ENCODE data around the gene FRMD4A. TPM values are rescaled to one million over a fixed set of nuclear protein-coding genes. Genes with fewer than 3 reads are reported as not detected.

The FRMD4A gene
- total and polyA plus RNA-seq, 2 experiments from 2014 or later = 5.4 to 10.3 TPM

- DNase-seq (ENCODE audit: low spot score) = no peak
- Histone ChIP-seq H3K27ac (no peak overlapping the region), H3K4me1 (ENCODE audit: insufficient read depth) (no peaks in the 10 kb centered on the region), H3K27me3 (no peaks in the 10 kb centered on the region), H2AFZ (no peak overlapping the region), H3K9me2 (replicated peaks; ENCODE audit: insufficient read depth) (no peaks in the 10 kb centered on the region), H4K20me1 (ENCODE audit: insufficient read depth, poor library complexity, severe bottlenecking) (no peaks in the 10 kb centered on the region), H3K9me3 (ENCODE audit: low read depth) (no peaks in the 10 kb centered on the region), H3K79me2 (no peaks in the 10 kb centered on the region), H3K36me3 (replicated peaks; ENCODE audit: insufficient read depth, low read depth) (no peaks in the 10 kb centered on the region), H3K4me3 (no peak overlapping the region), H3K4me2 (no peak overlapping the region)
- TF ChIP-seq CTCF (IDR thresholded peaks at IDR 0.05; ENCODE audit: poor library complexity) (no peak), EZH2phosphoT487 (IDR thresholded peaks at IDR 0.05; ENCODE audit: low read depth, severe bottlenecking, unreplicated experiment) (no peak), EZH2 (IDR thresholded peaks at IDR 0.05; ENCODE audit: borderline replicate concordance) (no peak)
- WGBS (ENCODE audit: low lambda C conversion rate, missing lambda C conversion rate) = 64% methylated on average over 8 of the region's 8 CpGs
Measured at GRCh38 chr10:13938950-13939349, 391.8 kb downstream of the FRMD4A start.

- Histone ChIP-seq H3K27me3 (peaks cover 2% of the 10 kb centered on the region), H2AFZ (no peak overlapping the region), H3K27ac (no peak overlapping the region), H3K79me2 (no peaks in the 10 kb centered on the region), H3K4me2 (no peak overlapping the region), H3K9me3 (ENCODE audit: low read depth) (no peaks in the 10 kb centered on the region), H3K9me2 (replicated peaks; ENCODE audit: insufficient read depth) (no peaks in the 10 kb centered on the region), H3K4me1 (ENCODE audit: insufficient read depth) (no peaks in the 10 kb centered on the region), H3K36me3 (replicated peaks; ENCODE audit: insufficient read depth, low read depth) (no peaks in the 10 kb centered on the region), H3K4me3 (no peak overlapping the region), H4K20me1 (ENCODE audit: insufficient read depth, poor library complexity, severe bottlenecking) (no peaks in the 10 kb centered on the region)
- DNase-seq (ENCODE audit: low spot score) = no peak
- 74% methylated on average over 2 of the region's 2 CpGs for WGBS (ENCODE audit: low lambda C conversion rate, missing lambda C conversion rate)
- no peak for TF ChIP-seq CTCF (IDR thresholded peaks at IDR 0.05; ENCODE audit: poor library complexity)
- TF ChIP-seq EZH2 (IDR thresholded peaks at IDR 0.05; ENCODE audit: borderline replicate concordance) = no peak
- TF ChIP-seq EZH2phosphoT487 (IDR thresholded peaks at IDR 0.05; ENCODE audit: low read depth, severe bottlenecking, unreplicated experiment) = no peak
Measured at GRCh38 chr10:13936826-13937225, 393.9 kb downstream of the FRMD4A start.

- Histone ChIP-seq H3K79me2 (no peaks in the 10 kb centered on the region), H3K36me3 (replicated peaks; ENCODE audit: insufficient read depth, low read depth) (no peaks in the 10 kb centered on the region), H3K27me3 (peaks cover 2% of the 10 kb centered on the region), H3K27ac (no peak overlapping the region), H3K9me2 (replicated peaks; ENCODE audit: insufficient read depth) (no peaks in the 10 kb centered on the region), H2AFZ (no peak overlapping the region), H3K4me1 (ENCODE audit: insufficient read depth) (peaks cover 5% of the 10 kb centered on the region), H4K20me1 (ENCODE audit: insufficient read depth, poor library complexity, severe bottlenecking) (no peaks in the 10 kb centered on the region), H3K4me2 (no peak overlapping the region), H3K4me3 (no peak overlapping the region), H3K9me3 (ENCODE audit: low read depth) (no peaks in the 10 kb centered on the region)
- WGBS (ENCODE audit: low lambda C conversion rate, missing lambda C conversion rate) = 34% methylated on average over 10 of the region's 10 CpGs
- no peak for DNase-seq (ENCODE audit: low spot score)
- no peak for TF ChIP-seq CTCF (IDR thresholded peaks at IDR 0.05; ENCODE audit: poor library complexity)
- no peak for TF ChIP-seq EZH2phosphoT487 (IDR thresholded peaks at IDR 0.05; ENCODE audit: low read depth, severe bottlenecking, unreplicated experiment)
- TF ChIP-seq EZH2 (IDR thresholded peaks at IDR 0.05; ENCODE audit: borderline replicate concordance) = no peak
Measured at GRCh38 chr10:13930120-13930519, 400.6 kb downstream of the FRMD4A start.

- no peak overlapping the region for H3K4me2 ChIP-seq
- H3K9me3 ChIP-seq (ENCODE audit: low read depth) = no peaks in the 10 kb centered on the region
- TF ChIP-seq EZH2 (IDR thresholded peaks at IDR 0.05; ENCODE audit: borderline replicate concordance) (no peak), EZH2phosphoT487 (IDR thresholded peaks at IDR 0.05; ENCODE audit: low read depth, severe bottlenecking, unreplicated experiment) (no peak), CTCF (IDR thresholded peaks at IDR 0.05; ENCODE audit: poor library complexity) (no peak)
- no peaks in the 10 kb centered on the region for H4K20me1 ChIP-seq (ENCODE audit: insufficient read depth, poor library complexity, severe bottlenecking)
- WGBS (ENCODE audit: low lambda C conversion rate, missing lambda C conversion rate) = 51% methylated on average over 3 of the region's 3 CpGs
- no peak for DNase-seq (ENCODE audit: low spot score)
- H3K4me1 ChIP-seq (ENCODE audit: insufficient read depth) = peaks cover 5% of the 10 kb centered on the region
- no peak overlapping the region for H2AFZ ChIP-seq
- H3K79me2 ChIP-seq = no peaks in the 10 kb centered on the region
- H3K36me3 ChIP-seq (replicated peaks; ENCODE audit: insufficient read depth, low read depth) = no peaks in the 10 kb centered on the region
- H3K27ac ChIP-seq = no peak overlapping the region
- H3K4me3 ChIP-seq = no peak overlapping the region
- peaks cover 1% of the 10 kb centered on the region for H3K27me3 ChIP-seq
- H3K9me2 ChIP-seq (replicated peaks; ENCODE audit: insufficient read depth) = no peaks in the 10 kb centered on the region
Measured at GRCh38 chr10:13928451-13928850, 402.3 kb downstream of the FRMD4A start.

All from hepatocyte (in vitro differentiated cells).